Glomerular endothelial cell (primary cell): ENCODE data around the gene CAMTA1. TPM values are rescaled to one million over a fixed set of nuclear protein-coding genes. Genes with fewer than 3 reads are reported as not detected.

Experiments used
- DNase-seq: peaks from one replicate; pipeline ENCODE4 v3.0.0-alpha.2; 2011; ENCODE audit warnings: low read depth, low spot score; ENCODE audit errors: extremely low read depth
- total RNA-seq: library from RNA; depleted of rRNA; stranded (reverse); fragments of >200 nt; gene quantifications from 2 replicates; pipeline ENCODE4 v1.2.3, GENCODE V29; 2015

Gene CAMTA1
- total RNA-seq, 1 donor from 2014 or later, result 111 TPM

- DNase-seq, result no peak
Observed at GRCh38 chr1:7489586-7489985, 704.3 kb downstream of the CAMTA1 start.

GRCh38 chr1:7490576-7490975 is 705.3 kb downstream of the CAMTA1 start:
- DNase-seq, result no peak

GRCh38 chr1:7491109-7491817 is 706.0 kb downstream of the CAMTA1 start:
- no peak for DNase-seq

DNA sequence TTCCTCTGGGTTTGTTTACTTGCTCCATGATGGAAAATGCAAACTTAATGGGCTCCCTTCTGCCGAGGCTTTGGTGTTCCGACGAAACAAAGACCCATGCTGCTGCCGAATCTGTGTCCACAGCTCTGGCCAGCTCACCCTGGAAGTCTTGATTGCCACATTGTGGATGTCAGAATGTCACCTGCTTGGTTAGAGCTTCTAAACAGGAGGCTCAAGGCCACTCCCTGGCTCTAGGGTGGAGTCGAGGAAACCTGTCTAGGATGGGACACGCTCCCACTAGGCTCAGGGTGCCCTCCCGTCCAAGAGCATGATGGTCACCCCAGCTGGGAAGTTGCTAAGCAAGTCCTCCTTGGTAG is 706.5 kb downstream of the CAMTA1 start:
- DNase-seq, result no peak

GRCh38 chr1:7493711-7494454 is 708.6 kb downstream of the CAMTA1 start:
- no peak for DNase-seq

GRCh38 chr1:7495962-7496361 is 710.7 kb downstream of the CAMTA1 start:
- no peak for DNase-seq

DNA sequence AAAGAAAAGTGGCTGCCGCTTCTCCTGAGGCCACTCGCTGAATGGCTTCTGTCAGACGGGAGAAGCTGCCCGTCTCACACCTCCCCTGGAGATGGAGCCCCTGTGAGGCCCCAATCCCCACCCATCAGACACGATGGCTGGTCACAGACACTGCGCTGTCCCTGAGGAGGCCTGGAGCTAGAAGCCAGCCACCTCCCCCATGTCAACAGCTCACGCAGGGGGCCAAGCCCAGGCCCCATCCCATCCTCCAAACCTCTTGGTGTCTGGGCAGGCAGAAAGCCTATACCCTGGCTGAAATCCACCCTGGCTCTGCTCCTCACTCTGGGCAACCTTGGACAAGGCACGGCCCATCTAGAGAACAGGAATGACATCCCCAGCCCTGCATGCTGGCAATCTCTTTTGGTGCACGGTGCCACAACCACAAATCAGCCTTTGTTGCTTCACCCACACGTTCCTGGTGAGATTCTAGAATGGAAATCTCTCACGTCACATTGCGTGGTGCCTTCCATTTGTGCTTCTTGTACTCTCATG is 711.9 kb downstream of the CAMTA1 start:
- no peak for DNase-seq

- no peak for DNase-seq
Observed at GRCh38 chr1:7500381-7501083, 715.3 kb downstream of the CAMTA1 start.

- DNase-seq, result no peak
Observed at GRCh38 chr1:7501084-7501491, 715.8 kb downstream of the CAMTA1 start.

DNA sequence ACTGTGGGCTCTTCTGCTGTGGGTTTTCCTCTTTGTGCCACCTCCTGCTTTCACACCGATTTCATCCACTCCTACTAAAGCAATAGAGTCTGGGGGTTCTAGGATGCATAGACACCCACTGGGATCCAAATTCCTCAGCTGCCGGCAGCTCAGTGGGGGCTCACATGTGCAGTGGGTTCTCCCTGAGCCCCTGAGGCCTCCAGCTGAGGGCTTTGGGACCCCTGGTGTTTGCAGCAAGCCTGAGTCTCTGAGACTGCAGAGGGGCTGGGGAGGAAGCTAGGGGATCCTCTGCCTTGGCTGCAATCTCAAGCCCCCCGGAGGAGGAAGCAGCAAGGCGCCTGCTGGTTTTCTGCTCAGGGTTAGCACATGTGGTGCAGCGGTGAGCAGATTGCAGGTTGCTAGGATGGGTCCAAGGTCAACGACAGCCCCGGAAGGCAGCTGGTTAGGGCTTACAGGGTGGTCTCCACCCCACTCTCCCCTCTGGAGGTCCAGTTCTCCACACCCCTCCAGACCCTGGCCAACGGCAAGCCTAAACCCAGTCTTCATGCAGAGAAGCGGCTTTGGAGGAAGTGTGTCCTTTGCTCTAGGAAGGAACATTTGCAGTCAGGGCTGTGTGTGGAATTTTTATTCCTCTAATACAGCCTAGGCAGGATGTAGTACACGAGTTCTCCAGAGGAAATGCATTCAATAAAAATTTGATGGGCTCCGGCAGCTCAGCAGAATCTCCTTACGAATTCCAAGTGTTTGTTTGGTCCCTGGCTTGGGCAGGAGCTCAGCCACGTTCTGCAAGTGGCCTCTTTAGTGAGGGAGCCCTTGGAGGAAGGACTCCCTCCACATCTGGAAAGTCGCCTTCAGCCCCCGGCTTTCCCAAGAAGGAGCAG is 716.7 kb downstream of the CAMTA1 start:
- DNase-seq, result no peak

DNA sequence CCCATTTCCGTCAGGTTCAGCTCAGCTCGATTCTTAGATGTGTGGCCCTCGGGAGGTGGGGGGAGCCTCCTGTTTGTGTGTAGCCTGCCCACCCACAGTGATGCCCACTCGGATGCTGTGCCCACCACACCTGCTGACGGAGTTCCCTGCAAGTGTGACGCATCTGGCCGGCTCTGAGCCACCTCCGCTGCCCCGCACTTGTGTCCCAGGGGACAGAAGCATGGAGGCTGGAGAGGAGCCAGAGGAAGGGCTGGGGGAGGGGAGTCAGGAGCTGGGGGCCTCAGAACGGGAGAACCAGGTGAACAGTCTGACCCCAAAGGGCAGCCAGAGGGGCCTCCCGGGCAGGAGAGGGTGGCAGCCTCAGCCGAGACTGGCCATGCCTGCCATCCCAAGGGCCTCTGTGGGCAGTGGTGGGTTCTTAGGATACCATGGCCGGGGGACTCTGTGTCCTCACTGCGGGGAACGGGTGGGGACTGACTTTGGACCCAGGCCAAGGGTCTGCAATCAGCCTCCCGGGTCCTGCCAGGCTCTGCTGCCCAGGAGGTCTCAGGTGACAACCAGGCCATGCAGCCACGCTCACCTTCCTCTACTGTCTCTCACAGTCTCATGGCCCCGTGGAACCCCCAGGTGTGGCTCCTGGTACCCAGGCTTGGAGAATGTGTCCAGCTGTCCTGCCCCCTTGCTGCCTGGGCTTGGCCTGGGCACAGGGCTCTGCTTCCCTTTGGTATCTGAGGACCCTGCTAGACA is 718.6 kb downstream of the CAMTA1 start:
- DNase-seq, result no peak

DNA sequence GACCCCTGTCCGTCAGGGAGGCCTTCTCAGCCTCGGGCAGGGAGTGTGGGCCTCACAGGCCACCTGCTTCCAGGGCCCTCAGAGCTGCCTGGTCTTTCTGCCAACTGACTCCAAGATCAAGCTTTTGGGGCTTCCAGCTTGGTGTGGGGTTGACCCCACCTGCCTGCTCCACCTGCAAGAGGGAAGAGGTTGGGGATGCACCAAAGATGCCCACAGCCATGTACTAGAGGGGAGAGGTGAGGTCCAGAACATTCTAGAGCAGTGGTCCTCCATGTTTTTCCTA is 719.1 kb downstream of the CAMTA1 start:
- no peak for DNase-seq

DNA sequence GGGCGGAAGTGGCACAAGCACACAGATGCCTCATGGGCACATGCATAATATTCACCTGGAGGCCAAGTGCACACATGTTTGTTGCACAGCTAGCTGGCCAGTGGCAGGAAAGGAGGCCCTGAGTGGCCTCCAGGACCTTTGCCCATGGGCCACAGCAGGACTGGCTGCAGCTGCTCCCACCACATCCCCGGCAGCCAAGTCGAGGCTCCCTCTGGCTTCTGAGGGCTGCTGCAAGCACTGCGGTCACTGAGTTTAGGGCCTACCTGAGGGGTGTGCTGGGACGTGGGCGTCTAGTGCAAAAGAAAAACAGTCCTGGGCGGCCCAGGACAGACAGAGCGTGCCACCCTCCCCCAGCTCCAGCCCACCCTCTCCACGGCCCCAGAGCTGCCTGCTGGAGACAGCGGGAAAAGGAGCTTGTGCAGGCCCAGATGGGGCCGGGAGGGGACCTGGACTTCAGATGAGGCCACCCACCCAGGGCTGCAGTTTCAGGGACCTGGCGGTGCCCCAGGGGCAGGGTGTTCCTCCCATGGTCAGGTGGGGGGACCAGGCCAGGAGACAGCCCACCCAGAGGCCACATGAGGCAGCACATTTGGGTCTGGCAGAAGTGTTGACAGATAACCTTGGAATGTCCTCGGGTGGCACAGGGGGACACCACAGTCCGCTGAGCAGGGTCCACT is 720.0 kb downstream of the CAMTA1 start:
- DNase-seq, result no peak

- no peak for DNase-seq
Observed at GRCh38 chr1:7505771-7506453, 720.7 kb downstream of the CAMTA1 start.

DNA sequence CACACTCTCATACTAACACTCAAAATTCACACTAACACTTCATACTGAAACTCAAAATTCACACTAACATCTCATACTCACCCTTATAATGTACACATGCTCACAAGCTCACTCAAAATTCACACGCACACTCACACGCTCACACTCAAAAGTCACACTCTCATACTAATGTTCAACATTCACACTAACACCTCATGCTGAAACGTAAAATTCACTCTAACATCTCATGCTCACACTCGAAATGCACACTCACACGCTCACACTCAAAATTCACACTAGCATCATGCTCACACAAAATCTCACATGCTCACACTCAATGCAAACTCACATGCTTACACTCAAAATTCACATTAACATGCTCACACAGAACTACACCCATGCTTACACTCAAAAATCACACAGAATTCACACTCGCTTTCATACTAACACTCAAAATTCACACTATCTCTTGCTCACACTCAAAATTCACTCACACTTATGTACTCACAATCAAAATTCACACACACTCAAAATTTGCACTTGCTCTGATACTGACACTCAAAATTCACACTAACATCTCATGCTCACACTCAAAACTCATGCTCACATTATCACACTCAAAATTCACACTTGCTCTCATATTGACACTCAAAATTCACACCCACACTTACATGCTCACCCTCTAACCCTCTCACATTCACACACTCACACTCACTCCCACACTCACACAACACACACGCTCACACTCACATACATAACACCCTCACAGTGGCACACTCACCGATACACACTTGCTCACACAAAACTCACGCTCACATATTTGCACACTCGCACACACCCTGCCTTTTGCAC is 721.4 kb downstream of the CAMTA1 start:
- no peak for DNase-seq

- no peak for DNase-seq
Observed at GRCh38 chr1:7507285-7508019, 722.2 kb downstream of the CAMTA1 start.
